Cerebellar cortex (tissue), 1 donor: ENCODE results near the gene JUN.
"Not testable (repeated sequence)": the region's sequence is repeated elsewhere in the genome, so short reads cannot be mapped to it uniquely, and the experiment has no call there.

ENCODE experiments used
- DNase-seq: peaks from one replicate; pipeline ENCODE4 v3.0.0-alpha.2; 2015; ENCODE audit warnings: low spot score

JUN gene

DNA sequence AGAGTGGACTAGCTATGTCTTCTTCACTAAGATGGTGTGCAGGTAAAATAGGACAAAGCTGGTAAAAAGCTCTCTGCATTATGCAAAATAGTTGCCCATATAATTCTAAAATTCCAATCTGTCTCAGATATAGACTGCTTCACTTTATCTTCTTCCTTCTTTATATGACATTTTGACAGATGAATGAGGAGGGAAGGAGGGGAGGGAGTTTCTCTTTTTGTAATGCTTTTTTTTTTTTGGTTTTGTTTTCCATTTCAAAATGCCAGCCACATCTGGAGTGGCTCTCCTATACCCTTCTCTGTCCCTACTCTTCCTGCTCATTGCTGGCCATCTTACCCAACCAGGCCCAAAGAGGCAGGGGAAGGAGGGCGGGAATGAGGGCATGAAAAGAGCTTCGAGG is 24.2 kb upstream of the JUN start:
- DNase-seq: no peak

GRCh38 chr1:58805716-58806571 is 22.1 kb upstream of the JUN start:
- DNase-seq: no peak

GRCh38 chr1:58804853-58805565 is 21.2 kb upstream of the JUN start:
- no peak for DNase-seq

GRCh38 chr1:58803858-58804257 is 20.0 kb upstream of the JUN start:
- no peak for DNase-seq

- no peak for DNase-seq
Observed at GRCh38 chr1:58802640-58803399, 19.0 kb upstream of the JUN start.

DNA sequence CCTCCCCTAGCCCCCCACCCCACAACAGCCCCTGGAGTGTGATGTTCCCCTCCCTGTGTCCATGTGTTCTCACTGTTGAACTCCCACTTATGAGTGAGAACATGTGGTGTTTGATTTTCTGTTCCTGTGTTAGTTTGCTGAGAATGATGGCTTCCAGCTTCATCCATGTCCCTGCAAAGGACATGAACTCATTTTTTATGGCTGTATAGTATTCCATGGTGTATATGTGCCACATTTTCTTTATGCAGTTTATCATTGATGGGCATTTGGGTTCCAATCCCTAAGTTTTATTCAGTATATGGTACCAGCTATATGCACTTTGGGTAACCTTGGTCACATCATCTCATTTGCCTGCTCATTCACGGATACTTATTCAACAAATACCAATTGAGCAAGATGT is 17.4 kb upstream of the JUN start:
- not testable (repeated sequence) for DNase-seq

GRCh38 chr1:58799650-58800049 is 15.8 kb upstream of the JUN start:
- DNase-seq: no peak

DNA sequence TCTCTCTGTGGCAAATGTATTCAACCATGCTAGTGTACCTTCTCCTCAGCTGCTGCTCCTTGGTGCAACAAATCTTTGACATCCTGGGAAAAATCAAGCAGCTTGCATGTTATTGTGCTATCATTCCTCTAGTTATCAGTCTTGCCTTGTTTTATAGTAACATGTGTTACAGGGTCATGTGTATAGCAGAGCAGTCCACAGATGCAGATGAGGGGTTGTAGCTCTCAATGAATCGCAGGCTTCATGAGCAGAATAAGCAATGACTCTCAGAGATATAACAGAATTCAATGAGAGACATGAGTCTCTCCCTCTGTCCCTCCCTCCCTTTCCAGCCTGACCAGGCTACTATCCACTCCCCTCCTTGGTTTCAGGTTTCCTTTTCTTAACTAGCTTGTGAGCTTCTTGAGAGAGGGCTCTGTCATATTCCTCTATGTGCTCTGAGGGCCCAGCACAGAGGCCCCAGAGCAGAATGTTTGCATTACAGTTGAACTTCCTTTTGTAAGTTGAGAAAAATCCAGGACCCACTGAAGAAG is 15.1 kb upstream of the JUN start:
- DNase-seq: no peak

DNA sequence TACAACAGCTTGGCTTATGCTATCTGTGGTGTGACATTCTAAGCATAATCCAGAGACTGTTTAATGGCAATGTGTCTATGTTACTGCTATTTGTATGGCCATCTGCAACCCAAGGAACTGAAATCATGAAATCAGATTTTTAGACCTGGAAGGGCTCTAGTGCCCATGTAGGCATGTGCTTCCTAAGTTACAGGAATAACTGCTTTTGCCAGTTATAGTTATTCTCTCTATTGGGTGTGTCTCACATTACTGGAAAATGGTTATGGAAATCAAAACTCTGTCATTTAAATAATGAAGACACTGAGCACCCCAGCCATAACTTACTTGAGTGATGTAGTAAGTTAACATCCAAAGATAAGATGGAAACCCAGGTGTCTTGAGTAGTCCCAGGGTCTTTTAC is 12.6 kb upstream of the JUN start:
- no peak for DNase-seq

GRCh38 chr1:58794585-58794984 is 10.7 kb upstream of the JUN start:
- DNase-seq: no peak

DNA sequence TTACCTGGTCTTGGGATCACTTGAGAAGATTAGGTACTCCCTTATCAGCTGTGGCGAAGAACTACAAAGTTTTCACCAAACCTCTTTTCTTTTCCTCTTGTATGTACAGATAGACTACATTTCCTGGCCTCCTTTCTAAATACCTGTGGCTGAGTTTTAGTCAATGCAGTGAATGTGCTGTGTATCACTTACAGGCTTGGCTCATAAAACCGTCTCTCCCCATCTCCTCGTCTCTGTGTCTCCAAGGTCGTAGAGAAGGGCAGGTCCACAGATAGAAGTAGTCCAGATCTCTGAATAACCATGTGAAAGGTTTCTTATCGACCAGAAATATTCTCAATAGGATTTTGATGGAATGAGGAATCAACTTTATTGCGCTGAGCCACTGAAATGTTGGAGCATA is 9.0 kb upstream of the JUN start:
- no peak for DNase-seq

DNA sequence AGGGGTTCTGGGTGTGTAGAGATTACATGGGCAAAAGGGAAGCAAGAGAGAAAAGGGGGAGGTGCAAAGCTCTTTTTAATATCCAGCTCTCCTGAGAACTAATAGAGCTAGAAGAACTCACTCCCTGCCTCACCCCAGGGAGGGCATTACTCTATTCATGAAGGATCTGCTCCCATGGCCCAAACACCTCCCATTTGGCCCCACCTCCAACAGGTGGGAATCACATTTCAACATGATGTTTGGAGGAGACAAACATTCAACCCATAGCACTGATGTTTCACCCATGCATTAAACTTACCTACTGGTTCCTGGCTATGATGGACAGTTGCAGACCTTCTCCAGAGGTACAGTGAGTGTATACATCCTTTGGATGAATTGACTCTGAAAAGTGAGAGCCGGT is 7.3 kb upstream of the JUN start:
- DNase-seq: no peak

DNA sequence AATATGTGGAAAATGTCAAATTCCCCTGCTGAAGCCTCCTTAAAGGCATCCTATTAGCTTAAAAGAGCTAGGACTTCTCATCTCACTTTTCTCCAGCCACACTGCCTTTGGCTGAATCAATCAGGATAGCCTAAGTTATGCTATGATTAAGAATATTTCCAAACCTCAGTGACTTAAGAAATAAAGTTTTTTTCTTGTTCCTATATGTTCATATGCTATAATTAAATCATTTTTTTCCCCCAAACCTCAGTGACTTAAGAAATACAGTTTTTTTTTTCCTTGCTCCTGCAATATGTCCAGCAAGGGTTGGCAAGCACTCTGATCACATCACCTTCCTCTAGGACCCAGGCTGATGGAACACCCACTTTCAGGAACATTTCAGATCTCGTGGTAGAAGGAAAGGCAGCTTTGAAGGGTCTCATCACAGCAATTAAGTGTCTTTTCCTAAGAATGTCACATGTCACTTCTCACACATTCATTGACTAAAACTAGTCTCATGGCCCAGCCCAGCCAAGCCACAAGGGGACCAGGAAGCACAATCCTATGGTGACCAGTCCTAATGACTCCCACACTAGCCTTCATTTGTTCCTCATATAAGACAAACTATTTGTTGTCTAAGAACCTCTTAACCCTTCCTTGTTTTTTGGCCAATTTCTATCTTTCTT is 6.3 kb upstream of the JUN start:
- DNase-seq: no peak

DNA sequence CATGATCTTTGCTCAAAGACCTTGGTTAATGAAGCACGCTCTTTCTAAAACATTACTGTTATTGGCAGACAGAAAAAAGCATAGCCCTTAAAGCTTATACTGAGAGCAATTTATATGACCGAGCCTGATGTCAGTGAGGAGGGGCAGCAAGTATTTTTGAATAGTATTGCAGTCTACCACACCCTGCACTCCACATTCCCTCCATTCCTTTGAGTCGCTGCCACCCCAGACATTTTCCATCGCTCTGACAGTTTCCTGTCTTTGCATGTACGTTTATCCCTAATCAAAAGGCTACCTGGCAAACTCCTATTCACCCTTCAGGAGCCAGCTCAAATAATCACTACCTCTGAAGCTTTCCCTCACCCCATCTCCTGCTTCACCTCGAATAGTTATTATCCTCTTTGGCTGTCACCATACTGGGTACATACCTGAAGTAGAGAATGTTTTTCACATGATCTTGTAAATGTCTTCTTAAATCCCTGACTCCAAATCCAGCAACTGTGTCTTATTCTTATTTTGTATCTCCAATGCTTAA is 5.5 kb upstream of the JUN start:
- no peak for DNase-seq

DNA sequence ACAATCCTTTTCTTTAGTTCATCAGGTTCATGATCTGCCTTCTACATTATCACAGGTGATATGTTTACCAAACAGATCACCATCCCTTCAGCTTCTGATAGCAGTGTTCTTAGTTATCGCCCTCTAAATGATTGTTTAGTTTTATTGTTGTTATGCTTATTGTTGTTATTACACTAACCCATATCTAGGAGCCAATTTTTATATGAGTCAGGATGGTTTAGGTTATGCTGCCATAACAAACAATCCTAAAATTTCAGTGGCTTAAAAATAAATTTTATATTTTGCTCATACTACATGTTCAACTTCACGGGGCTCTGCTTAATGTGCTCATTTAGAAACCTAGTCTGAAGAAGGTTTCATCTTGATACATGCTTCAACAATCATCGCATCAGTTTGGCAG is 4.4 kb upstream of the JUN start:
- DNase-seq: no peak

- DNase-seq: no peak
Observed at GRCh38 chr1:58786927-58787245, 3.0 kb upstream of the JUN start.

GRCh38 chr1:58786184-58786926 is 2.5 kb upstream of the JUN start:
- no peak for DNase-seq

DNA sequence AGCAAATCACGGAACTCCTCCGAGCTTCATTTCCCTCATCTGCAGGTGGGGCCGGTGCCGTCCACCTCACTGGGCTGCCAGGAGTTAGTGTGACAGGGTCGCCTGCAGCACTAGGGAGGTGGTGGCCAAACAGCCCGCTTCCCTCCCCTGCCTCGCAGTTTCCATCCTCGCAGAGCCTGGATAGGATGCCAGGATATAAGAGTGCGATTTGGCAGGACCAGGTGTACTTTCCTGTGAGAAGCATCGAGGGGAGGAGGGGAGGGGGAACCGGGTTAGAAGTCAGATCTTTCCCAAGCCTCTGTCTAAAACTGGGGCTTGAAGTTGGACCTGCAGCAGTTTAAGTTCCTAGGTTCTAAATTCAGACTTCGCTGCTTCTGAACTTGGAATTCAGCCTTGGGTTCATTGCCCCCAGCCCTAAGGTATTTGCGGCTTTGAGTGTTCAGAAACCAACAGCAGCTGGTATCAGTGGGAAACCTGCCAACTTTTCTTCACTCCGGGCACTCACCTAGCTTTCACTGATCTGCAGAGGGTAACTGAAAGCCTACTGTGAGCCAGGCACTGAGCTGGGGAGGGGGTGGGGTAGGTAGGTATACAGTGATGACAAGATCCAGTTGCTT is 1.7 kb upstream of the JUN start:
- DNase-seq: peak; percentile 79

- DNase-seq: peak; percentile 80
Observed at GRCh38 chr1:58784758-58785441, 1.1 kb upstream of the JUN start.
